ENCODE measurements around the gene DENND1A.
A peak's percentile ranks its signal among the peaks of the same experiment; 100 is the strongest.

DENND1A gene

GRCh38 chr9:123556464-123557435, 373.2 kb downstream of the DENND1A start:
- no peak for DNase-seq

DNA sequence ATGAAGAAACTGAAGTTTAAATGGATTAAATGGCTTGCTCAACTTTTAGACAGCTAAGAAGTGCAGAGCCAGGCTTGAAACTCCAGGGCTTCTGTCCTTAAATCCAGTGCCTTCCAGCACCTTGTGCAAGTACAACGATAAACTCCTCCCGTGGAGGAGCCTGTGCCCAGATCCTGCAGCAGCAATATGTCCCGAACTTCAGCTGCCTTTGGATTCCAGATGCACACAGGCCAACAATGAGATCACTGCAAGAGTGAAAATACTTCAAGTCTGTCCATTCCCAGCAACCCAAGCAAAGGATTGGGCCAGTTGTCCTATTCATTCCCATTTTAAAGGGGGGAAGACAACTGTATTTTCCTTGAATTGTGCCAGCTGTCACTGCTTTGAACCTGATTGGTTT, 374.3 kb downstream of the DENND1A start:
- DNase-seq, result no peak

DNA sequence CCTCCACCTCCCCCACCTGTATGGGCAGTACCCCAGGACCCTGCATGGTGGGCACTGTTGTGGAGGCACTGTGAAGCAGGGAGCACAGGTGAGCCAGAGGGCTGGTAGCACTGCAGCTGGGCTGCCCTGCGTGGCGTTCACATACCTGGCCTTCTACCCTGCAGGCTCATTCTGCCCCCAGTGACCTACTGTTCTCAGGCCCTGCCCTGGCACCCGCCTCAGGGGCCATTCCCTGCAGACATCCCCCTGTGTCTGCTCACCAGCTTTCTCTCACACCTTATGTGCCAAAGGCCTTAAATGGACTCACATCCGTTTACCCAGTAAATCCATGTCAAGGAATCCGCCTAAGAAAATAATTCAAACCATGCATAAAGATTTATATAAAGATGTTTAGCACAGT, 377.4 kb downstream of the DENND1A start:
- no peak for DNase-seq

DNA sequence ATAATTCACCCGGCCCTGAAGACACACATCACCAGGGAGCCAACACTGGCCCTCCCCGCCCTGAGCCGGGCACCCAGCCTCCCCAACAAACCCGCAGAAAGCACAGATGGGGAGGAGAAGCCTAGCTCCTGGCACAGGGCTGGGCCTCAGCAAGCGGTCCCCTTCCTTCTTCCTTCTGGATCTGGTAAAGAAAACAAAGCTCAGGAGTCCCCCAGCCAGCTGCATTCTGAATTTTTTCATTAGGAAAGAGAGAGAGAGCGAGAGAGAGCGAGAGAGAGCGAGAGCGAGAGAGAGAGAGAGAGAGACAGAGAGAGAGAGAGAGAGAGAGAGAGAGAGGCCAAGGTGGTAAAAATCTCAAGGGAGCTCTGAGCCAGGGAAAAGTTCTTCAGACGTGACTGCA, 378.2 kb downstream of the DENND1A start:
- DNase-seq, result no peak

DNA sequence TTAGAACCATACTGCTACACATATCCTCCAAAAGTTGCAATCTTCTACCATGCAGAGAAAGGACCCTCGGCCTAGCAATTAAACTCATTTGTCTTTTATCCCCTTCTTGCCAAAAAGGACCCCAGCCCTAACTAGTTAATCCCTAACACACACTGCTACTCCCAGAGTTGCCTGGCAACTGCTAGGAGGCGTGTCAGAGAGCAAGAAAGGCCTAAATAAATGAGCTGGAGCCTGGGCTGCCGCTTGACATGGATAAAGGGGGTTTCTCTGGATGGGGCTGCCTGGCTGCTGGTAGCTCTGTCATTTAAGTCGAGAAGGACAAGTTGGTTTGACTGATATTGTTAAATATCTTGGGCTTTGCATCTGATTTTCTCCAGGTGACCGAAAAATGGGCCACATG, 379.1 kb downstream of the DENND1A start:
- DNase-seq, result no peak

DNA sequence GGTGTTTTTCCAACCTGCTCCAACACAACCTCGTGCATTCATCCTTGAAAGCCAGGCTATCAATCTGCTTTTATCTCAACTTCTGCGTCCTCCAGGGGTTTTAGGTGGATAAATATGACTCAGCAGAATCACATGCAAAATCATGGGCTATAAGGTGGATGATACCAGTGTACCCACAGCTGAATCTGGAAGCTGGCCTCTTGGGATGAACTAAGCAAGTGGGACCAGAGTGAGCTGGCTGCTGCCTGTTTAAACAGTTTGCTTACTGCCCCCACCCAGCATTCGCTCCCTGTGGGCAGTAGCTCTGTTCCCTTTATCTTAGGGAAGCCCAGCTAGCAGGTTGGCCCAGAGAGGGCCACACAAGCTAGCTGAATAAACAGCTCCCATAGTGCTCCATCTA, 379.9 kb downstream of the DENND1A start:
- DNase-seq, result no peak

DNA sequence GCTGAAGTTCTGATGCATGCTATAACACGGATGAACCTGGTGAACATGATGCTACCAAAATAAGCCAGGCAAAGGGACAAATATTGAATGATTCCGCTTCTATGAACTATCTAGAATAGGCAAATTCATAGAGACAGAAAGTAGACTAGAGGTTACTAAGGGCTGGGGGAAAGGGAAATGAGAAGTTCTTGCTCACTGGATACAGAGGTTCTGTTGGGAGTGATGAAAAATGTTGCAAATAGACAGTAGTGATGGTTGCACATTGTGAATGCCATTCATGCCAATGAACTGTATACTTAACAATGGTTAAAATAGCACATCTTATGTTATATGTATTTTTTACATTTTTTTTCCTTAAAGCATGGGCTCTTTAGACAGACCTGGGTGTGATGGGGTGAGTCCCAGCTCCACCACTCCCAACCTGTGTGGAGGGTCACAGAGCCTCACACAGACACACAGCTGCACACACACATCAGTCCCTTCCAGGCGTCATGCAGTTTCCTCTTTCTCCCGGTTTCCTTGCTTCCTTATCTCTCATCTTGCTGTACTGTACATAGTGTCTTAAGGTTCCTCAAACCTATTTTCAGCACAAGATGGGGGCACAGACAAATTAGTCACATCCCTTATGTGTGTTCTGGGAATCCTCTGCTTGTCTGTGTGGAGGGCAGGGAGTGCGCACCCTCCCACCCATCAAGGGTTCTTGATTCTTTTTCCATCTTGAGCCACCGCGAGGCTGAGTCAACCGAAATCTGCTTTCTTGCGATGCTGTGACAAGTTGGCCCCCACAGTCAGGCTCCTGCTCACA, 381.0 kb downstream of the DENND1A start:
- DNase-seq, result peak in 1 of 2 donors; percentile 11

GRCh38 chr9:123544007-123544827, 385.7 kb downstream of the DENND1A start:
- DNase-seq, result peak in 1 of 2 donors; percentile 14

DNA sequence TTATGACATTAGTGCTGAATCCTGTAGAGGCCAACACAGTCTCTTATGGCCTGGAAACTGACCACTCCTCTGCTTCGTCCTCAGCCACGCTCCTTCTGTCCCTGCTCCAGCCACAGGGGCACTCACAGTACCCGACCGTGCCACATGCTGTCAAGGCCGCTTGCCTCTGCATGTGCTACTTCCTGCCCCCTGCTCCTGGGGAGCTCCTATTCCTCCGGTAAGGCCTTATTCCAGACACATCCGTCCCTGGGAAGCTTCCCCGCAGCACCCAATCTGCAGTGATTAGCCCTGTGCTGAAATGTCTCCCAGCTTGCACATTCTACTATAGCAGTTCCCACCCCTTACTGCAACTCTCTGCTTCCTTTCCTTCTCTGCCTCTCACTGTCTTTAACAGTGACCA, 386.4 kb downstream of the DENND1A start:
- no peak for DNase-seq

DNA sequence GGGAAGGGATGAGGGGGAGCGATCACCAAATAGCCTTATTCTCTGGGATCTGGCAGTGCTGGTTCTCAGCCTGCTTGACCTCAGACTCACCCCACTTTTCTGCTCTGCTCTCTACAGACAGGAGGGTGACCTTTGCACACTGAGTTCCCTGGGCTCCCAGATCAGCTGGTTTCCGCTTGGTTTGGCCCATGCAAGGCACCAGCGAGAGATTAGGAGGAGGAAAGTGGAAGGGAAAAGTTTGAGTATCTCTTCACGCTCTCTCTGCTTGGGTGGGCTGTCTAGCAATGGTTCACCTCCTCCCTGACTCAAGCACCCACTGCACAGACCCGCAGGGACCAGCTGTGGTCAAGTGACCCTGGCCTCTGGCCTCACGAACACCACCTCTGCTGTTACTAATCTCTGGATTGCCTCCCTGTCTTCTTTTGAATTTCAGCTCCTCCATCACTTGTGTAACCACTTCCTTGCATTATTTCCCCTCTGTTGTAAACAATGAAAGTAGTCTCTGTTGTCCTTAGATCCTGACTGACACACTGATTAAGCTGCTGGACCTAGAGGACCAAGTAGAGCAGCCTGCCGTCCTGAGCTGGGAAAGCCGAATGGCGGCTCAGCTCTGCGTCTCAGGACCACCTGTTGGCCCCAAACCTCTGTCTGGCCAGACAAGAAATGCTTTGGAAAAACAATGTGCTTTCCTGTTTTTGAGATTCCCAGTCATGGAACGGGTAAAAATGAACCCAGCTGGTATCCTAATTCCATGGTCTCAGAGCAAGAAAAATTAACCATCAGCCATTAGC, 387.3 kb downstream of the DENND1A start:
- DNase-seq, result no peak

GRCh38 chr9:123541411-123541810, 388.5 kb downstream of the DENND1A start:
- no peak for DNase-seq

DNA sequence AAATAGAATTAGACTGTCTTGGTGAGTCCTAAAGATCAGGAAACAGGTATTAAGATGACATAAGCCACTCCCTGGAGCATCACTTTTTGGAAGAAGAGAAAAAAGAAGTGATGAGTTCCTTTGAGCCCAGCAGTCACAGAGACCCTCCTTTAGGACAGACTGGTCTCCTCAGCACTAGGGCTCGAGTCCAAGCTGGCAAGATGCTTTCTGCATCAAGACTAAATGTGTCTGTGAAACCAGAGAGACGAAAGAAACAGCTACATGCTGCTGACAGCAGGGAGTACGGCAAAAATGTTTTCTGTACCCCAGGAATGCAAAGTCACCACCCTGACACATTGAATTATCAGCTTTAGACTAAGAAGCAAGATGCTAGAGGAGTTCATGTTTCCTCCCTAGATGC, 389.5 kb downstream of the DENND1A start:
- DNase-seq, result no peak

DNA sequence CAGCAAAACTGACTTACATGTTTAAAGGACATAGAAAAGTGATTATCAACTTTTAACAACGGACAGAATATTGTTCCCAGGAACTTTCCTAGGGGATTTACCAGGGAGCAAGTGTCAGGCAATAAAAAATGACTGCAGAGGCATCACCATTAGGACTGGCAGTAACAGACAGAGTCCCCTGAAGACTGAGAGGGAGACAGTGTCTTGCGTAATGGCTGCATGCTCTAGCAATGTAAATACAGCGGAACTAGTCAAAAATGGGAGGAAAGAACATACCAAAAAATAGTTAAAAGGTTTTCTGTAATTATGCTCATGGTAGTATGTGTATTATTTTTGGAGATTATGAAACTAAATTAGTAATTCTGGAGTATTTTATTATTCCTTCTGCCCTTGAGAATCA, 392.1 kb downstream of the DENND1A start:
- DNase-seq, result no peak

DNA sequence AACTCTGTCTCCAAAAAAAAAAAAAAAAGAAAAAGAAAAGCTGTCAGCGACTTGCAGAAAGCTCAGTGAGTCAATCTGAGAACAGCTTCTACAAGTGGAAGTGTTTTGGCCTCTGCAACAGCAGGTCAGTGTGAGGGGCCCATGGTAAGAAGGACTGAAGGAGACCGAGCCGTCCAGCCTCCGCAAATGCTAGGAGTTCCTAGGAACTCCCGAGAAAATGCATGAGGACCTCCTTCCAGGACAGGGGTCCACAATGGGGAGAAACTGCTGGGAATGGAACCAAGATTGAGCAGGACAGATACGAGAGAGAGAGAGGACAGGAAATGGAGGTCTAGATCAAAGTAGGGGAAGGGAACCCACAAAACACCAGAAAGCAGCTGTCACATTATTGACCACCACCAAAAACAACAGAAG, 393.5 kb downstream of the DENND1A start:
- no peak for DNase-seq

GRCh38 chr9:123534336-123534735, 395.6 kb downstream of the DENND1A start:
- DNase-seq, result no peak

DNA sequence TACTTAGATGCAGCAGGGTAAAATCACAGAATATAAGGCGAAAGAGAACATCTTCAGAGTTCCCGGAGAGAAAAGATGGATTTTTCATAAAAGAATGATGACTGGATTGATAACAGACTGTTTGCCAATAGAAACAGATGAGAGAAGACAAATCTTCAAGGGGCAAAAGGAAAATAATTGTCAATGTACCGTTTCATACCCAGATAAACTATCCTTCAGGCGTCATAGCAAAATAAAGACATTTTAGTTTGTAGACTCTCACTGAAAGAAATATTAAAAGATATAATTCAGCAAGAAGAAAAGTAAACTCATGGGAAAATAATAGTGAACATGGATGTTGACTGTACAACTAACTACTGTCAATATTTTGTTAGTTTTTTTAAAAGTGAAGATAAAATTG, 399.7 kb downstream of the DENND1A start:
- no peak for DNase-seq

DNA sequence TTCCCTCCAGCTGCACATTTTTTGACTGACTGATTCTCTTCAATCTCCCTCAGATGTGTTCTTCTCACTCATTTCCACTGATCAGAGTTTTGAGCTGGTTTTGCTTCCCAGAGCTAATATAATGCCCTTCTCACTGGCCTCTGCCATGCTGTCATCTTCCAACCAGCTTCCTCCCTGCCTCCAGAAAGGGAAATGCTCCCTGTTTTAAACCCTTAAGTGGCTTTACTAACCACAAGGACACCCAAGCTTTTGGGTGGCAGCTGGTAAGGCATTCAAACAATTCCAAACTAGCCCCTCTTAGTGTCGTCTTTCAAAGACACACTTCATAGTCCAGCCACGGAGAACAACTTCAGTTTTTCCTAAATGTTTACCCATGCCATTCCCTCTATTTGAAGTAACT, 401.4 kb downstream of the DENND1A start:
- no peak for DNase-seq

- no peak for DNase-seq
Observed at GRCh38 chr9:123527981-123528380, 401.9 kb downstream of the DENND1A start.

GRCh38 chr9:123525957-123526356, 404.0 kb downstream of the DENND1A start:
- no peak for DNase-seq

- no peak for DNase-seq
Observed at GRCh38 chr9:123525424-123525823, 404.5 kb downstream of the DENND1A start.

- no peak for DNase-seq
Observed at GRCh38 chr9:123524866-123525265, 405.1 kb downstream of the DENND1A start.

DNA sequence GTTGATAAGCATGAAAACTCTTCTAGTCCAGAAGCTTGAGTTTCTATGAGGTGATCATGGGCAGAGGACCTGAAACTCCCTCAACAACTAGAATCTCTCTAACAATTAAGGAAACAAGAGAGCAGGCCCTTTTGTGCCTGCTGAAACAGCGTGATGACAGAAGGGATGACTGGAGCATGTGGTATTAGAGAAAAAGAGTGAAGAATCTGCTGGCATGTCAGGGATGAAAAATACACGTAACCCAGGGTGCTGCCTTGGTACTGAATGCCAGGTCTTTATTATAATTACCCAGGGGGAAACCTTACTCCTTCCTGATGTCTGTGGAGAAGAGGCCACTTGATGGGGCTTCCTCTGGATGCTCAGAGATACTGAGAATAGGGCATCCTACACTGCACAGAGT, 406.1 kb downstream of the DENND1A start:
- DNase-seq, result no peak

Data from activated CD4-positive, alpha-beta T cell treated with anti-CD3 and anti-CD28 coated beads for 4 hours (primary cell).